Measurements from ENCODE around the gene TSPAN11.

The TSPAN11 gene

DNA sequence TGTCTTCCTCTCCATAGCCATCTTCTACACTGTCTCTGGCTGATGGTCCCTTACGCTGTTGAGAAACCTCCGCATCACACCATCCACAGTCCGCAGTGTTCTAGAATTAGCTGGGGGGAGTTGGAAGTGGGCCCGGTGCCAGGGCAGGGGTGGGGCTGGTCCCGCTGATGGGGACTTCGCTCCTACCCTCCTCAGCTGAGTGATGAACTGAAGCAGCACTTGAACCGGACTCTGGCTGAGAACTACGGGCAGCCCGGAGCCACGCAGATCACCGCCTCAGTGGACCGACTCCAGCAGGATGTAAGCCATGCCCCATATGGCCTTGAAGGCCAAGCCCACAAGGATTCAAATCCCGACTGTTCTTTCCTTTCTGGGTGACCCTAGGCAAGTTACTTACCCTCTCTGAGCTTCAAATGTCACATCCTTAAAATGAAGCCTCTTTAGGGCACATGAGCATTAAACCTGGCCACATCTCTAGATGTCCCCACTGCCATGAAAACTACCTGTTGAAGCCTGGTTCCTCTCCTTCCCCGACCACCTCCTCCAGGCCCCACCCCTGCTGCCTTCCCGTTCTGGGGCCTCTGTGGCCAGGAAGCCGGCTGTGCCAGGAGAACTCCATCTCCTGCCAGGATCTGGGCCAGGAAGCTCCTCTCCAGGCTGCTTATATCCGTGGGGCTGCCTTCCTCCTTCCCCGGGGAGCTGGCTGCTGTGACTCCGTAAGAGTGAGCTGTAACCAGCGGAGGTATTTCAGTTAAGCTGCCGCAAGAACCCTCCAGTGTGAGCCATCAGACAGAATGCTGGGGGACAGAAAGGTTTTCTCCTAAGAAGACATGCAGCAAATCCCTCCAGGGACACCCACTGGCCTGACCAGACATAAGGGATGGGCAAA lies 53.1 kb downstream of the TSPAN11 start:
- no peak for DNase-seq (ENCODE audit: low read depth in 2 of 2)

DNA sequence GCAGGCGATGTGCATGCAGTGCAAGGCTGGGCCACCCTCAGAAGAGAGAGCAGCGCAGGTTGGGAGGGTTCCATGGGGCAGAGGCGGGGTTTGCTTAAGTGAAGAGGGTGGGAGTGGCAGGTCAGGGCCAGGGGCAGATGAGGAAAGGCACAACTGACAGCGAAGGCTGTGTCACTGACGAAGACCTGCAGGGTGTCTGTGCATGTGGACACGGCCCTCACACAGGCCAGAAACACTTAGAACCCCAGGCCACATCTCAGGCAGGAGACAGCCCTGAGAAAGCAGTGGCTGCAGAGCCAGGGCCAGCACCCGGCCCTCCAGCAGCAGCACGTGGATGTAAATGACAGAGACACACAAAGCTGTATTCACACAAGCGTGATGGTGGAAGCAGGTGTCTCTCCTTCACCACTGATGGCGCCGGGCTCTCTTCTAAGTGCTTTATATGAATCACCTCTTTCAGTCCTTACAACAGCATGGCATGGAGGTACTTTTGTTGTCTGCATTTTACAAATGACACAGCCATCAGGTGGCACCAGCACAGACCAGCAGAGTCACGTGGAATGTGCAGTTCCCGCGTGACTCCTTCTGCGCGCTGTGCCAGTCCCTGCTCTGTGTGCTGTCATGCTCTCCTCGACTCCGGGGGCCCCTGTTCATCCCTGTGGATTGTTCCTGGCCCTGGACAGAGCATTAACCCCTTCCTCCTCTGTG lies 54.6 kb downstream of the TSPAN11 start:
- no peak for DNase-seq (ENCODE audit: low read depth in 2 of 2)

DNA sequence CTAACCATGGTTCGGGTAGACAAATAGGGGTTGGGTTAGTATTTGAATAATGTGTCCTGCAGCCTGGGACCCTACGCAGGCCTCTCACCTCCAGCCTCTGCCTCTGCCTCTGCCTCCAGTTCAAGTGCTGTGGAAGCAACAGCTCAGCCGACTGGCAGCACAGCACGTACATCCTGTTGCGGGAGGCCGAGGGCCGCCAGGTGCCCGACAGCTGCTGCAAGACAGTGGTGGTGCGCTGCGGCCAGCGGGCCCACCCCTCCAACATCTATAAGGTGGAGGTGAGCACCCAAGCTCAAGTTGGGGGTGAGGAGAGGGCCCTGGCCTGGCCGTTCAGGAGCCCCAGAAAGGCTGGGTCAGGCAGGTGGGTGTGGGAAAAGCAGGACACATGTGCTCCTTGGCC lies 55.9 kb downstream of the TSPAN11 start:
- no peak for DNase-seq (ENCODE audit: low read depth in 2 of 2)

DNA sequence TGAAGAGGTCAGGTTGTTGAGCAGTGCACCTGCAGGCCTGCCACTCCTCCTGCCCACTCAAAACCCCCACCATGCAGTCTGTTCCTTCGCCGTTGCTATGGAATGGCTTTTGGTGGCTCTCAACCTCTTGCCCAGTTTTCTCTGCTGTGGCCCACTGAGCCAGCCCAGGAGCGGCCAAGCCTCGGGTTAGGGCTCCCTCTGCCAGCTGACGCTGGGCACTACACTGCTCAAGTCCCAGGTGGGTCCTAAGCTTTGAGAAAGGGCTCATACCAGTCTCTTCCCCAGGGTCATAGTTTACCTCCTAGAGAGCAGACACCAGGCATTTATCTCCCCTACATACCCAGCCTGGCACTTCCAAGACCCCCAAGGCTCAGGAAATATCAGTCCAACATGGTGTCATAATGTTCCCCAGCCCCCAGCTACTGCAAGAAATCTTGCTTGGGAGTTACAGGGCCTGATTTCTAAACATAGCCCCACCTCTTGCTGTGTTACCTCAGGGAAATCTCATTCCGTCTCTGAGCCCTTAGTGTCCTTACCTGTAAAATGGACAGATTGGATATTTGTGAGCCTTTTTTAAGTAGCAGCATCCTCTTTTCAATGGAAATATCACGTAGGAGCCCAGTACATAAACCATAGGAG lies 59.4 kb downstream of the TSPAN11 start:
- DNase-seq (ENCODE audit: low read depth in 2 of 2) = peak; percentile 5 to 19

DNA sequence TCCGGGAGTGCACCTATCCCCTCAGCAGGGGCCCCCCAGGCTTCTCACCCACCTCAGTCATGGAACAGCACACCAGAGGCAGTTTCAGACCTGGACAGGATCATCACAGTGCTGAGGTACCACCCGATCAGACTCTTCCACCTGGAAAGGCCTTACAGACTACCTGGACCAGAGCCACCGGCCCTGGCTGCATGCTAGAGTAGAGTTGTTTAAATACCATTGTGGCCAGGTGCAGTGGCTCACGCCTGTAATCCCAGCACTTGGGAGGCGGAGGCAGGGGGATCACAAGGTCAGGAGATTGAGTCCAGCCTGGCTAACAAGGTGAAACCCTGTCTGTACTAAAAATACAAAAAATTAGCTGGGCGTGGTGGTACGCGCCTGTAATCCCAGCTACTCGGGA lies 61.5 kb downstream of the TSPAN11 start:
- DNase-seq (ENCODE audit: low read depth in 2 of 2) = no peak

DNA sequence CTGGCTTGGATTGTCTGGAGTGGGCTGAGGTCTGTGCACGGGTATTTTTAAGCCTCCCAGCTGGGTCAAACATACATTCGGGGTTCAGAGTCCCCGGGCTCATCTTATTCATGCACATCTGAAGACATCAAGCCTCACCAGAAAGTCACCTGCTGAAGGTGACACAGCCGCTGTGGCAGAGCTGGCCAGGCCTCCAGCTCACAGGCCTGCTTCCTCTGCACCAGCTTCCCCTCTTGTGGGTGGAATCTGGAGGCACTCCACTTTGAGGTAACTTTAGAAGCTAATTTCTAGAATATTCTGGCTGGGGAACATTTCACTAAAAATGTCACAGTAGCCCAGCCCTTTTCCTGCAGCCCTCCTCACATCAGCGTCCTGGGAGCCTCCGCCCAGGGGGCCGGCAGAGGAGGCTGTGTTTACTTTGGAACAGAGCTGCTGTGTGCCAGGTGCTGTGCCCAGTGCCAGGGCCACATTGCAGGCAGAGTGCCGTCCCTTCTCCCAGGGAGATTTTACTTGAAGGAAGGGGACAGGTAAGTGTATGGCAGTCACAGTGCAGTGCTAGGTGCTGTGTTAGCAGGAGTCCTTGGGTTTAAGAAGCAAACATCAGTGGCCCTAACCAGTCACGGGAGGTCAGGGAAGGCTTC lies 62.2 kb downstream of the TSPAN11 start:
- no peak for DNase-seq (ENCODE audit: low read depth in 2 of 2)

DNA sequence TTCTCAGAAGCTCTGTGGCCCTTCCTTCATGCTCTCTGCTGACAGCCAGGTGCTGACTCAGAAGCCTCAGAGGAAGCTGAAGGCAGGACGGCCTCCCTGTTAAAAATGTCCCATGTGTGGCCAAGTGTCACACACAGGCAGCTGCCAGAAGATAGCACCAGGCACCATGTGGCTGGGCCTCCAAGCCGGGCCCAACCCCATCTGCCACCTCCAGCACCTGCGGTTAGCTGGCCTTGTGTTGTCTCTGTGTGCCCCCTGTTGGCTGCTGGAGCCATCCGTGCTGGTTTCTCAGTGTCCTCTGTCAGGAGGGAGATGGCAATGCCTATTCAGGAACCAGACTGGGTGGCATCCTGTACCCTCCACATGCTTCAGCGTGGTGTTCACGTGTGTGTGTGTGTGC lies 63.2 kb downstream of the TSPAN11 start:
- peak in 1 of 2 donors; percentile 2 for DNase-seq (ENCODE audit: low read depth in 2 of 2)

DNA sequence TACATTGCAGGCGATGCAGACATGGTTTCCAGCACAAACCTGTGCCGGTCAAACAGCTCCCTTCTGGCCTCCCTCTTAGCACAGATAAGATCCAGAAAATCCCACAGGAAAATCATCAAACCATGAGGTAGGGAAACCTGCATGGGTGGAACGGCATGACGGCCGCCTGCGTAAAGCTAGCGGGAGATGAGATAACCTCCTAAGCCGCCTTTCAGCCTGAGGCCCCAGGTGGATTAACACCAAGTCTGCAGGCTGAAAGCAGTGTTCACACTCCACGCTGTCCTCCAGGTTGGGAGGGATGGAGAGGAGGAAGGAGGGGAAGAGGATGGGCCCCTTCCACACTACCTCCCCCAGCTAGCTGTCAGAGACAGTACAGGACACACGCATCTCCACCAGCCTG lies 63.8 kb downstream of the TSPAN11 start:
- no peak for DNase-seq (ENCODE audit: low read depth in 2 of 2)

DNA sequence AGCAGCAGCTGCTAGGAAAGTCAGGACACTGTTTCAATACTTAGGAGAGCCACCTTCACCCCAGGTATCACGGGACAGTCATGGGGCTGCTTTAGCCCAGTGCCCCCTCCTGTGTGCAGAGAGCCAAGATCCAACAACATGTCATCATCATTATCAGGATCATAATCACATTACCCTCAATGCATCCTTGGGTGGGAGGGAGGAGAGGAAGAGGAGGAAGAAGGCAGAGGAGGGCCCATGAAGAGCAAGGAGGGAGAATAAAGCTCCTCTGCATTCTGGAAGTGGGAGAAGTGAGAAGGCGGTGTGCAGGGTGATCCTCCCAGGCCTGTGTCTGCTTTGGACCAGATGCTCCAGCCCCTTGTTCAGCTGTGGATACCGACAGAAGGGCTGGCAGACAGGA lies 64.2 kb downstream of the TSPAN11 start:
- DNase-seq (ENCODE audit: low read depth in 2 of 2) = no peak

DNA sequence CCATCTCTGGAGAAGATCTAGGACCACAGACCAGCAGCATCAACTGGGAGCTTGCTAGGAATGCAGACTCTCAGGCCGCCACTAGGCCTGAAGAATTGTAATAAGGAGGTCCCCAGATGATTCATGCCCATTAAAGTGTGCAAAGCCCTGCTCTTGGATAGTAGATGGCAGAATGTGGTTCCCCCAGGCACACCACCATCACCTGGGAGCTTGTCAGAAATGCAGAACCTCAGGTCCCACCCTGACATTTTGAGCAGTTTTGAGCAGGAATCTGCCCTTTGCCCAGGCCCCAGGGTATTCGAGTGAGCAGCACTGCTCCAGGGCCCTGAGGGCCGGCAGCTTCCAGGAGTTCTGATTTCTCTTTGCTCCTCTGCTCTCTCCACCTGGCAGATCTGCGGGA lies 64.9 kb downstream of the TSPAN11 start:
- no peak for DNase-seq (ENCODE audit: low read depth in 2 of 2)

DNA sequence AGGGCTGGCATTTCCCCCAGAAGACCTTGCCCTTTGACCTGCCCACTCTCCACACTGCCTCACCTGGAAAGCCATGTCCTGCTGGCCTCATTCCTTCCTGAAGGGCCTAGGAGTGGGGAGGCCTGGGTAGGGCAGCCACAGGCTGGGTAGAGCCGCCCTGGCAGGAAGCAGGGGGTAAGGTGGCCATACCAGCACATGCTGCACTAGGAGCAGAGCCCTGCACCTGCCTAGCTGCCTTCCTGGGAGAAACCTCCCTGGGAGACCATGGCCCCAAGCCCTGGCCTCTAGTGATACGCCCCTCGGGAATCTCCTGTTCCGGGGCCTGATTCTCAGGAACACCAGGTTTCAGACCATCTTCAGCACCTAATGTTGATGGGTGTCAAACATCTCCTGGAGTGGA lies 65.8 kb downstream of the TSPAN11 start:
- DNase-seq (ENCODE audit: low read depth in 2 of 2) = no peak

DNA sequence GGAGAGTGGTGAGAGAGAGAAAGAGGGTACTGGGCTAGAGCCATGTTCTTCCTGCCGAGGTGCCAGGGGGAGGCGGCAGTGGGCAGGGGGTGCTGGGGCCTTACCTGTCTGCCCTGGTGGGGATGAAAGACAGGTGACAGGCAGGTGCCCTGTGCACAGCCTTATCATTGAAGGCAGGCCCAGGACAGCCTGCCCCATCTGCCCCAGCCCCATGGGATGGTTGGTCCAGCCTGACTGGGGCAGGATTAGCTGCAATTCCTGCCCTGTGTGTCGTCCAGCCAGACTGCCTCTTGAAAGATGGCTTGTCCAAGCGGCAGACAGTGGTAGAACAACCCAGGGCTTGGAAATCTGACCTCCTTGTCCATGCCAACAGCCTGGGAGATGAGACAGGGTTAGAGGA lies 67.2 kb downstream of the TSPAN11 start:
- DNase-seq (ENCODE audit: low read depth in 2 of 2) = no peak

DNA sequence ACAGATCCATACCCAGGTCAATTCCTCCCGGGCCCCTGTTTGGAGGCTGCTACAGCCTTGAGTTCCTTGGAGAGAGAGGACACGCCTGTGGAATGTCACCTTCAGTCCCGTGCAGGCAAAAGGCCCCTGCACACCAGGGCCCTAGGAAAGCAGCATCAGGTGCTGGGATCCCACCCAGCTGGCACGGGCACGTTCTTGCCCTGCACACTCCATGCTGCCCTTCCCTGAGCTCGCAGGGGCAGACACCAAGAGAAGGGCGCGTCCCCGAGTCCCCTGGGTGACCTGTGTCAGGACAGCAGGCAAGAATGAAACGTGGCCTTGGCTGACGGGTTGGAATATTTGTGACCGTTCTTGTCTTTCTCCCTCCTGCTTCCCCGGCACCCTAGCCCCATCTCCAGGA lies 67.7 kb downstream of the TSPAN11 start:
- DNase-seq (ENCODE audit: low read depth in 2 of 2) = no peak

DNA sequence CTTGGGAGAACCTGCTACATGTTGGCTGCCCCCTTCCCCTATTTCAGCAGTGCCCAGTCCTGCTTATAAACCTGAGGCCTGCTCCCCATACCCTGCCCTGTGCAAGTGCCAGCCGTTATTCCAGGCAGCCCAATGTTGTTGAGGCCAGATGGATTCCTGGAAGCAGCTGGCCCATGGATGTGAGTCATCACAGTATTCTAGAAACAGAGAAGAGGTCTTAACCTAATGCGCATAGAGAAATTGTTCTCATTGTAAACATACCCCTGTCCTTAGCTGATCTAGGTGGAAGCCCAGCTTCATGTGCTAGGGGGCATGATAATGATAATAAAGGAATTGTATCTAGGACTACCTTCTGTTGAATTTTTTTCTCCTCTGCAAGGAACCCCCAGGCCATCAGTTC lies 69.7 kb downstream of the TSPAN11 start:
- DNase-seq (ENCODE audit: low read depth in 2 of 2) = no peak

DNA sequence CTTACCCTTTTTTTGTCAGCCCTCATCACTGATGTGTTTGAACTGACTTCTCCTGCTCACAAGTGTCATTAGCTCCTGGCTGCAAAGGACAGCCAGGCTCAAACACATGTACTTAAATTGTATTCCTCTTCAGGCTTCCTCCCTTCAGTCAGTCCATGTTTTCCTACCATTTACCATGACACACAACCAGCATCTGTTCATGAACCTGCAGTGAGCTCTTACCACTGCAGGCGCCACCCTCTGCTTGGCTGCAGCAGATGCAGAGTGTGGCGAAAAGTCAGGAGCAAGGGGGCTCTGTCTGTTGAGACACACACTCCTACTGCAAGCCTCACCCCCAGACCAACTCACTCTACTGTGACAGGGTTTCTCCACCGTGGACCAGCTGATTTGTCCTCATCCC lies 70.2 kb downstream of the TSPAN11 start:
- DNase-seq (ENCODE audit: low read depth in 2 of 2) = no peak

DNA sequence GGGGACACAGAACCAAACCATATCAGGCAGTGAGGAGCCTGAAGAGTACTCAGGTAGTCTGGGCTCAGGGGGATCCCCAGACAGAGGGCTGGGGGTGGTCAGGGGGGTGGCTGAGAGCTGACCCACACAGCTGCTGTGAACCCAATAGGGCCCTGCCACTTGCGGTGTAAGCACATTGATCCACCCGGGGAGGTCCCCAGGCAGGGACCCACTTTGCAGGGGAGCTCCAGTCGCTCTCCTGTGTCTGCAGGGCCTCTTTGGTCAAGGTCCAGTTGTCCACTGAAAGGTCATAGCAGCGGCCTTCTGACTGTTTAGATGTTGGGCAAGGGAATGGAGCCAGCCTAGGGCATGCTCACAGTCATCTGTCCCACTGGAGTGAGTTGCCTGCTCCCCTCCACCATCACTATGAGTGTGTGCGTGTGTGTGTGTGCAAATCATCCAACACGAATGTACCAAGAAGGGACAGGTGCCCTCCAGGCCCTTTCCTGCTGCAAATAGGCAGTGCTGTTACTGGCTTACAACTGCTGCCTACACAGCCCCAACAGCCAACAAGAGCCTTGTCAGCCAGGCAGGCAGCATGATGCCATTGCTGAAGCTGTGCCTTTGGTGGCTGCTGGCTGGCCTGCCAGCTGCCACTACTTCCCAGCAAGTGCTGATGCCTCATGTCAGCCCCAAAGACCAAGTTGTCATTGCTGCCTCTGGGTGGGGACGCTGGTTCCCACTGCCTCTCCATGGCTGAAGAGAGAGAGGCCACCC lies 71.3 kb downstream of the TSPAN11 start:
- DNase-seq (ENCODE audit: low read depth in 2 of 2) = no peak

DNA sequence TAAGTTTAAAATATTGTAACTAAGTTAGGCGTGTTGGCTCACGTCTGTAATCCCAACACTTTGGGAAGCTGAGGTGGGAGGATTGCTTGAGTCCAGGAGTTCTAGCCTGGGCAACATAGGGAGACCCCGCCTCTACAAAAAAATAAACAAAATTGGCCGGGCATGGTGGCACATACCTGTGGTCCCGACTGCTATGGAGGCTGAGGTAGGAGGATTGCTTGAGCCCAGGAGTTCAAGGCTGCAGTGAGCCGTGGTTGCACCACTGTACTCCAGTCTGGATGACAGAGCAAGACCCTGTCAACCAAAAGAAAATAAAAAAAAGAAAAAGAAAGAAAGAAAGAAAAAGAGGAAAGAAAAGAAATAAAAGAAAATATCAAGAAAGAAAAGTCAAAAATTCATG lies 72.5 kb downstream of the TSPAN11 start:
- no peak for DNase-seq (ENCODE audit: low read depth in 2 of 2)

DNA sequence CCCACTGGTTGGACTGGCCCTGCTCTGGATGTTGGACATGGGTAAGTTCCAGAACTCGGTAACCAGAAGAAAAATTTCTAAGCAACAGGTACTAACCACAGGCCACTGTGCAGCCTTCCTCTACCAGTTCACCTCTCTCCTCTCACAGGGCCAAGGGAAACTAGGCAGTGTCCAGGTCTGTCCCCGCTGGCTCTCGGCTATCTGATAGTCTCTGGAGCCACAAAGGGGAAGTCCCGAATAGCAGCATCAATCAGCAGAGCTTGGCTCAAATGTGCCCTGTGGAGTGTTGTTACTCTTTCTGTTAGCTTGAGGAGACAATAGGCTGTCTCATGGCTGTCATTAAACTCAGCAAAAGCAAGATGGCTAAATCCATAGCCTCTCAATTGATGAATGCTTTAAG lies 73.2 kb downstream of the TSPAN11 start:
- no peak for DNase-seq (ENCODE audit: low read depth in 2 of 2)

DNA sequence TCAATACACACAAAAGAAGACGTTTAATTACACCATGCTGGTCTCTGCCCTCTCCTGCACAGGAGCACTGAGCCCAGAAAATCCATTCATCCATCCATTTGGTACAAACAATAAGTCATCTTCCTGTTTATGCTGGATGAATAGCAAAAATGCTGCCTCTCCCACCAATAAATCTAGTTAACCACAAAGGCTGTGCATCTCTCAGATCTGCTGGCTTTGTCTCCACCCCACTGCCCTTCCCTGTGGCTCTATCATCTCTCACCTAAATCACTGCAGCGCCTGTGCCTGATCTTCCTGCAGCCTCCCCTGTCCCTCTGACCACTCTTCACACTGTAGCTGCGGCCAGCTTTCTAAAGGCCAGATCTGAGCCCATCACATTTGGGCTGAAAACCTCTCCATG lies 74.2 kb downstream of the TSPAN11 start:
- no peak for DNase-seq (ENCODE audit: low read depth in 2 of 2)

DNA sequence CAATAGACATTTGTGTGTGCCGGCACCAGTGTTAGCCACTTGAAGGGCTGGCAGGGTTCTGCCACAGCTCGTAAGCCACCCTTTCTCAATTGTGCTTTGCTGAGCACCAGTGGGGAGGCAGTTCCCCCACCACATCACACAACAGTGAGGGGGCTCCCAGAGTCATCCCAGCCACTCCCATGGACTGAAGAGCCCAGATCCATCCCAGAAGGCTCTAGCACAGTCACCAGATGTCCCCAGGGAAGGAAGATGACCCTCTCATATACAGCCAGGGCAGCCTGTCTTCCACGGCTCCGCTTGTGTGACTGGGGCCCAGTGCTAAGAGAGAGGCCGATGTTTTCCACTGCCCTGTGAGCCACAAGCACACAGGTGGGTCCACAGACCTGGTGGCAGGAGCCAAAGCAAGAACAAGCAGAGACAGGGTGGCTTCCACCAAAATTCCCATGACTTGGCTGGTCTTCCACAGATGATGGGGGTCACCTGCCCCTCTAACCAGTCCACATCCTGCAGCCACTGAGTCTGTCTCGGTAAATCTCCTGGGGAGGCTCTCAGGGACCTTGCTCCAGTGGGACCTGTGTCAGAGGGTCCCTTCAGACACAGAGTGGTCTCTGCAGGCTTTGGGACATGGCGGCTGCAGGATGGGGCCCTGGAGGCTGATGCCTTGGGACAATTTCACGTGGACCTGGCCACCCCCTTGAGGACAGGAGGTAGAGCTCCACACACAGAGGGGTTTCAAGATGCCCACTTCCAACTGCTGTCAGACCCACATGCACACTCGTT lies 75.2 kb downstream of the TSPAN11 start:
- no peak for DNase-seq (ENCODE audit: low read depth in 2 of 2)

DNA sequence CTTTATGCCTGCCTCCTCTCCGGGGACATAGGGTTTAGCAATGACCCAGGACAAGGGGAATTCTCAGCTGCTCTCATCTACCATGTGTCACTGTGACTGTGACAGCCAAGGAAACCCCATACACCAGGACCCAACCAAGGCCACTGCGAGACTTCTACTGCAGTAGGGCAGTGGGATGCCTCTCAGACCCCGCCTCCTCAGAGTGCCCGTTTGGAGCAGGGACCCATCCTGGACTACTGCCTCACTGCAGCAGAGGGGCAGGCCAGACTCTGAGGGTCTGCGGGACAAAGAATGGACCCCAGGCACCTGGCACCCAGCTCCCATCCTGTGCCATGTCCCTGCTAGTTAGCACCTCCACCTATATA lies 75.8 kb downstream of the TSPAN11 start:
- no peak for DNase-seq (ENCODE audit: low read depth in 2 of 2)

All from stimulated activated CD8-positive, alpha-beta memory T cell treated with anti-CD3 and anti-CD28 coated beads, Interleukin-2, amount 100 ng/mL, for 48 hours (primary cell).